NCI-H82 treated with DMSO at 0.1 percent for 48 hours (cell line): ENCODE results near the gene PMIS2.

ENCODE experiments used
- DNase-seq: peaks from one replicate; lab custom pipeline; 2025; ENCODE audit not compliant: unreplicated experiment; lab: John Stamatoyannopoulos, UW

Gene PMIS2

DNA sequence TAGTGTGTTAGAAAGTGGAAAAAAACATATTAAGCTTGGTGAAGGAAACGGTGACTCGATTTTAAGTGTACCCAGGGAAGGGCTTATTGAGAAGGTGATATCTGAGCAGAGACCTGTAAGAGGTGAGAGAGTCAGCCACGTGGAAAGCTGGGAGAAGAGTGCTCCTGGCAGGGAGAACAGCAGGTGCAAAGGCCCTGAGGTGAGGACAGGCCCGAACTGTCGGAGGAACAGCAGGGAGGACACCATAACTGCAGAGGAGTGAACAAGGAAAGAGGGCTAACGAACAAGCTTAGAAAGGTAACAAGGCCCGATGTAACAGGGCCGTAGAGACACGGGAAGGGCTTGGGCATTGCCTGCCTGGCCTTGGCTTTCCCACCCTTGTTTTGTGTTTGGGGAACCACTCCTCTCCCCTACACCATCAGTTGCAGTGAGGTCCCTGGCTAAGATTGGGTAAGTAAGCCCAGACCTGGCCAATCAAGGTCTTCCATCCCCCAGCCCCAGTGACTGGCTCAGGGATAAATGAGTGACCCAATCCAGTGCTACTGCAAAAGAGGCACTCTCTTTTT, 29.9 kb upstream of the PMIS2 start:
- DNase-seq, result no peak

DNA sequence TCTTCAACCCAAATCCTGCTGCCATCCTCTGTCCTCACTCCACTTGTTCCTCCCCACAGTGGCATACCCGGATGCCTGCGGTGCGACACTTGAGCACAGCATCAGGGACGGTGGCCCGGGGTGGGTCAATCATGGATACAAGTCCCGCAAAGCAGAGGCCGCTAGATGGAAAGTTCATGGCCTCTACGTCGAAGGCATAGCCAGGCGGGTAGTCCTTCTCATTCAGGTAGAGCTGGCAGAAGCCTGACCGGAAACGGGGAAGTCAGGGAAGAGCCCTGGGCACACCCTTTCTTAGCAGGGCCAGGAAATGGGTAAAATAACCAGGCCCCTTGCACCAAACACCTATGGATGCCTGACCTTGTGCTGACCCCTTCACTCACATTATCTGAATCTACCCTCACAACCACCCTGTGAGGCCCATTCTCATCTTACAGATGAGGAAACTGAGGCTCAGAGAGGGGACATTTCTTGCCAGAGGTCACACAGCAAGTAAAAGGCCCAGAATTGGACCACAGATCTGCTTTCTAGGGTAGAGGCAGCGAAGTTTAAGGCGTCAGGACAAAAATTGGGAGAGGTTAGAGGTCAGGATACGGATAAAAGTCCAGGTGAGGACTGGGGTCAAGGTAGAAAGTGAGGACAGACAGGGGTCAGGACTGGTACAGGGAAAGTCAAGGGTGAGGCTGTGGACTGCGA, 29.0 kb upstream of the PMIS2 start:
- DNase-seq, result no peak

DNA sequence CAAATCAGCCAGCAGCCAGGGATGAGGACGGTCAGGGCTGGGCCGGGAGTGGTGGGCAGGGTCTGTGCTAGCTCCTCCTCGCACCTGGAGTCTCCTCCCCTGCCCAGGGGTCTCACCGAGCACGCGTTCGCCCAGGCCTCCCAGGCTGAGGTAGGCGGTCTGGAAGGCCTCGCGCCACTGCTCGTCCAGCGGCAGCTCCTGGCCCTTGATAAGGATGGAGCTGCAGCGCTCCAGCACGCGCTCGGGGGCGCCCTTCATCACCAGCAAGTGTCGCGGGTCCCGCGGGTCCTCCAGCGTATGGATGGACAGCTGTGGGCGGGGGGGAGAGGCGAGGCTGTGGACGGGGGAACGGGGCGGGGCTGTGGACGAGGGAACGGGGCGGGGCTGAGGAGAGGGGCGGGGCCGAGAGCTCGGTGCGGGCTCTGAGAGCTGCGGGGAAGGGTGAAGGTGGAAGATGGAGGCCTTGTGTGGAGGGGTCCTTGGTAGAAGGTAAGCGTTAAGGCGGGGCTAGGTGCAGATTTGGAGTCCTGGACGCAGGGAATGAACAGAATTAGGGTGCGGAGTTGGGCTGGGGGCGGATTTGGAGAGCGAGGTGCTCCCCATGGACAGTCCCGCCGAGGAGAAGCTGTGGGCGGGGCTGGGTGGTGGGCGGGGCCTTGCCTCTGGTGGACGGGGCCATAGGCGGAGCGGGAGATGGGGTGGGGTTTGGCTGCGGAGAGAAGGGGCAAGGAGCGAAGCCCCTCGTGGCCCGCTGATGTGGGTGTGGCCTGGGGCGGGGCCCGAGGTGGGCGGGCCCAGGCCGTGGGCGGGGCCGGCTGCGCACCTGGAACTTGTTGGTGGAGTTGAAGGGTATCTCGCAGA, 28.2 kb upstream of the PMIS2 start:
- DNase-seq, result peak; percentile 88

- DNase-seq, result no peak
Measured at GRCh38 chr19:35558400-35559280, 27.3 kb upstream of the PMIS2 start.

GRCh38 chr19:35559281-35559659, 26.7 kb upstream of the PMIS2 start:
- no peak for DNase-seq

DNA sequence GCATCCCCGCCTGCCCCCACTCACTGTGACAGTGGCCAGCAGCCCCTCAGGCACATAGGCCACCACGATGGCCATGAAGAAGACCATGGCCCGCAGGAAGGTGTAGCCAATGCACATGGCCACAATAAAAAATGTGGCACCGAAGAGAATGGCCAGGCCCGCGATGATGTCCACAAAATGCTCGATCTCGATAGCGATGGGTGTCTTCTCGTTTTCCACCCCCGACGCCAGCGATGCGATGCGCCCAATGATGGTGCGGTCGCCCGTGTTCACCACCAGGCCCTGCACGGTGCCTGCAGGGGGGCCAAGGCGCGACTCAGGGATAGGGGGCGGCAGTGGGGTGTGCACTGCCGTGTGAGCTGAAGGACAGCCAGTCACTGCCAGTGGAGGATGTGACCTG, 26.2 kb upstream of the PMIS2 start:
- no peak for DNase-seq

DNA sequence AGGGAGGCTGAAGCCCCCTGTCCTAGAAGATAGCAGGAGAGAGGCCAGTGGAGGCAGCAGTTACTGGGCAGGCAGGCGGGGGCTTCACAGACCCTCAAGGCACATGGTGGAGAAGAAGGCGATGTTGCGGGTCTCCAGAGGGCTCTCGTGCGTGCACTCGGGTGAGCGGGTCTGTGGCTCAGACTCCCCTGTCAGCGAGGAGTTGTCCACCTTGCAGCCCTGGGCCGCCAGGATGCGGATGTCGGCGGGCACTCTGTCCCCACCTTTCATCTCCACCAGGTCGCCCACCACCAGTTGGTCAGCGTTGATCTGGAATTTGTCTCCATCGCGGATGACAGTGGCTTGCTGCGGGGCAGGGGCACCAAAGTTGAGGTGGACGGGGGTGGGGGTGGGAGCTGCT, 25.7 kb upstream of the PMIS2 start:
- no peak for DNase-seq

- DNase-seq, result no peak
Measured at GRCh38 chr19:35560677-35561076, 25.3 kb upstream of the PMIS2 start.

DNA sequence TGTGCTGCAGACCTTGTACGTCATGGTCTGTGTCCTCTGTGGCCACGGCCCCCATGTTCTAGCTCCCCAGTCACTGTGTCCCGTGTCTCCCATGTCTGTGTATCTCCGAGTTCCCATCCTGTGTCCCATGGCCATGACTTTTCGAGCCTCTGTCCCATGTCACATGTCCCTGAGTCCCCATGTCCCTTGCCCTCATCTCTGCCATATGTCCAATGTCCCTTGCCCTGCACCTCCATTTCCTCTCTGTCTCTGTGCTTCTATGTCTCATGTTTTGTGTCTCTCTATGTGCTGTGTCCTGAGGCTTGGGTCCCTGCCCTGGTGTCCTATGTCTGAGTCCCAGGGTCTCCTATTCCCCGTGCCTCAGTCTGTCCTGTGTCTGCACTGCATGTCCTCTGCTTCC, 24.5 kb upstream of the PMIS2 start:
- no peak for DNase-seq

- DNase-seq, result no peak
Measured at GRCh38 chr19:35562336-35562735, 23.6 kb upstream of the PMIS2 start.

GRCh38 chr19:35562776-35563175, 23.2 kb upstream of the PMIS2 start:
- DNase-seq, result no peak

GRCh38 chr19:35563207-35563829, 22.7 kb upstream of the PMIS2 start, which contains the start of gene ATP4A:
Gene ATP4A (minus strand): TSS chr19:35563658. CDS start chr19:35563629, 29 bp downstream.
- no peak for DNase-seq

DNA sequence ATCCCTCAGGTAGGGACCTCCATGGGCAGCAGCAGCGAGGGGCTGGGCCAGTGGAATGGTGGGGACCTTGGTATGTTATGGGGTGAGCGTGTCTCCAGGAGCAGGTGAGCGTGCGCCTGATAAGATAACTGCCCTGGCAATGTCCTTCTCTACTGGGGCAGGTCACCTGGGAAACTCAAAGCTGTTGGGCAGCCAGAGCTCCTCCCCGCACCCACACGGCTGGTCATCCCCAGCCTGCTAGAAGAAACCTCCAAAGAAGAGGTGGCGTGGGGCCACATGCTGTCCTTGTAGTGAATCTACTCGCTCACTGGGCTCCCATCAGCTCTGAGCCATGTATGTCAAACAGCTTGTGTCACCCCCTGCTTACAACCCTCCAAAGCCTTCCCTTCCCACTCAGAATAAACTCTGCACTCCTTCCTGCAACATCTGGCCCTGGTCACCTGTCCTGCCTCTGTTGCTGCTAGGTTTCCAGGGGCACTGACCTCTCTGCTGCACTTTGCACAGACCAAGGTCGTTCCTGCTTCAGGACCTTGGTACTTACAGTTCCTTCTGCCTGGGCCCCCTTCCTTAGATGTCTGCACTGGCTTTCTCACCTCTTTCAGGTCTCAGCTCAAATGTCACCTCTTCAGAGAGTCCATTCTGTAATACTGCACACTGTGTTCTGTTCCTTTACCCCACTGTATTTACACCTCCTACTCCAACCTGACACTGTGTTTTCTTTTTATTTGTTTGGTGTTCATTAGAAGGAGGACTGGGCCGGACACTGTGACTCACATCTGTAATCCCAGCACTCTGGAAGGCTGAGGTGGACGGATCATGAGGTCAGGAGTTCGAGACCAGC, 20.7 kb upstream of the PMIS2 start:
- no peak for DNase-seq

DNA sequence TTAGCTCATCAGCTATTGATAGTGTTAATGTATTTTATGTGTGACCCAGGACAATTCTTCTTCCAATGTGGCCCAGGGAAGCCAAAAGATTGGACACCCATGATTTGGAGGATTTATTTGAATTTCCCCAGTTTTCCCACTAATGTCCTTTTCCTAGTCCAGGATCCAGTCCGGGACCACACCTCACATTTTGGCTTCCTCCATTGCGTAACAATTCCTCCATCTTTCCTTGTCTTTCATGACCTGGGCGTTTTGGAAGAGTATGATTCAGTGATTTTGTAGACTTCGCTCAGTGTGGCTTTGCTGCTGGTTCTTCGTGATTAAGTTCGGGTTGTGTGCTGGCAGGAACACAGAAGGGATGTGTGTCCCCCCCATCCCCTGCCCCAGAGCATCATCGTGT, 19.2 kb upstream of the PMIS2 start:
- DNase-seq, result no peak

DNA sequence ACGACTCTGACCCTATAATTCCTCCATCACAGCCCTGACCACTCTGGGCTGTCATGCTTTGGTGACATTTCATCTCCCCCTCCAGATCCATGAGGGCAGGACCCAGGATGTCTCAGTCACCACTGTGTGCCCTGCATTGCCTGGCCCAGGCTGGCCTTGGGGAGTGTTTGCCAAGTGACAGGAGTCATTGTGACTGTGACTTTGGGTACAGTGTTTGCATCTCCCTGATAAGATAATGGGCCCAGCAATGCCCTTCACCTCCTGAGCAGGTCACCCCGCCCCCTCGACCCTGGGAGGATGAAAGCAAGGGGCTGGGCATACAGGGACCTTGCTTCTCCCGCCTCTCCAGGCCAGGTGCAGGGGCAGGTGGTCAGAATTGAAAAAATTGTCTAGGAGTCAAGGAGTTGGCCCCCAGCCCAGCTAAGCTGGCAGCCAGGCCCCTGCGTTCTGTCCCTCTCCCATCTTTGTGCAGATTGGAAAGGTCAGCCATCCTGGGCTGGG, 16.6 kb upstream of the PMIS2 start:
- no peak for DNase-seq

- DNase-seq, result no peak
Measured at GRCh38 chr19:35571406-35571965, 14.5 kb upstream of the PMIS2 start.

DNA sequence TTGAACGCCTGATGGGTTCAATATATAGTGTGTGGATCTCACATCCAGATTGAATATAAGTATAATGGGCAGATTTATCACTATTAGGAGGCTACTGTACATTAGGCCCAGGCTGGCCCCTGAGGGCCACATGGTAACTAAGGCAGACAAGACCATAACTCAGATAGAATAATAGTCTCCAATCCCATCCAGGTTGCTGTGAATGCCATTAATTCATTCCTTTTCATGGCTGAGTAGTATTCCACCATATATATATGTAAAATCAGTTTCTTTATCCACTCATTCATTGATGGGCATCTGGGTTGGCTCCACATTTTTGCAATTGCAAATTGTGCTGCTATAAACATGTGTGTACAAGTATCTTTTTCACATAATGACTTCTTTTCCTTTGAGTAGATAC, 8.1 kb upstream of the PMIS2 start:
- no peak for DNase-seq

DNA sequence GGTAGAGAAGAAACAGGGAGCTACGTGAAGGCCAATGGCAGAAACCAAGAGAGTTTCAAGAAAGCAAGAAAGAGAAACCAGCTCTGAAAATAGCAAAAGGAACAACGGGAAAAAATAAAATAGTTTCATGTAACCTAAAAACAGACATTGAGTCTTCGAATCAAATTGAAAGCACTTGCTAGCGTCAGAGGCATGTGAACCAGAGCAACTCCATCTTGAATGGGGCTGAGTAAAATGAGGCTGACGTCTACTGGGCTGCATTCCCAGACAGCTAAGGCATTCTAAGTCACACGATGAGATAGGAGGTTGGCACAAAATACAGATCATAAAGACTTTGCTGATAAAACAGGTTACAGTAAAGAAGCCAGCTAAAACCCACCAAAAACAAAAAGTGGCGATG, 7.3 kb upstream of the PMIS2 start:
- DNase-seq, result no peak

DNA sequence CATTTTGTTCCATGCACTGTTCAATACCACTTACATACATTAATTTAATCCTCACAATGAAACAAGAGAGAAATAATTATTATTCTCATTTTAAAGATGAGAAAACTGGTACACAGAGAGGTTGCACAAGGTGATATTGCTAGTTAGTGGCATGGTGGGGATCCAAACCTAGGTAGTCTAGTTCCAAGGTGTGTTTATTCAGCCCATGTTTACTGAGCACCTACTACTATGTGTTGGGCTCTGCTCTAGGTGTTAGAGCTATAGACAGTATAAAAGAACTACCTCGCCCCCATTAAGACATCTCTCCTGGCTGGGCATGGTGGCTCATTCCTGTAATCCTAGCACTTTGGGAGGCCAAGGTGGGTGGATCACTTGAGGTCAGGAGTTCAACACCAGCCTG, 3.2 kb upstream of the PMIS2 start:
- DNase-seq, result no peak
